Astrocyte (in vitro differentiated cells and primary cell): ENCODE results near the gene CACNA1E.

ENCODE experiments used
- EZH2 ChIP-seq: IDR thresholded peaks from 2 replicates; pipeline ENCODE4 v1.6.1; 2012; ENCODE audit warnings: mild to moderate bottlenecking, low read length, inconsistent platforms; ENCODE audit not compliant: insufficient read depth
- TF ChIP-seq, protein P1 (sequence below): IDR thresholded peaks from 2 replicates; pipeline ENCODE4 v1.5.1; 2011; ENCODE audit warnings: low read depth, mild to moderate bottlenecking, inconsistent platforms, low read length, moderate library complexity; ENCODE audit not compliant: insufficient read depth

DNA sequence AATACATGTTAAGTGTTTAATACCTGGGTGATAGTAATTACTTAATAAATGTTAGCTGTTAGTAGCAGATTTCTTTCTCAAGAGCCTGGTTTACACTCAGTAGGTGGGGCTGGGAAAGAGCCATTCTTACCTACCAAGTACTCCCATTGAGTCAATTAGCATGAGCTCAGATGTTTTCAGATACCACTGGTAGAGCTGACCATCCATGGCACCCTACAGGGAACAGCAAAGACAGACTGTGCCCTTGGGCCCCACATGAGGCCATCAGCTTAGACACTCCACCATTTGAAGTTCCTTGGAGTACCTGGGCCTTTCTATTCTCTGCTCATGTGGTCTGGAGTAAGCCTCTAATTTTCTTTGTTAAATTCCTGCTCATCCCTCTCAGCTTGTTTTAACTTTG is 179.3 kb downstream of the CACNA1E start:
- TF ChIP-seq, protein P1, sequence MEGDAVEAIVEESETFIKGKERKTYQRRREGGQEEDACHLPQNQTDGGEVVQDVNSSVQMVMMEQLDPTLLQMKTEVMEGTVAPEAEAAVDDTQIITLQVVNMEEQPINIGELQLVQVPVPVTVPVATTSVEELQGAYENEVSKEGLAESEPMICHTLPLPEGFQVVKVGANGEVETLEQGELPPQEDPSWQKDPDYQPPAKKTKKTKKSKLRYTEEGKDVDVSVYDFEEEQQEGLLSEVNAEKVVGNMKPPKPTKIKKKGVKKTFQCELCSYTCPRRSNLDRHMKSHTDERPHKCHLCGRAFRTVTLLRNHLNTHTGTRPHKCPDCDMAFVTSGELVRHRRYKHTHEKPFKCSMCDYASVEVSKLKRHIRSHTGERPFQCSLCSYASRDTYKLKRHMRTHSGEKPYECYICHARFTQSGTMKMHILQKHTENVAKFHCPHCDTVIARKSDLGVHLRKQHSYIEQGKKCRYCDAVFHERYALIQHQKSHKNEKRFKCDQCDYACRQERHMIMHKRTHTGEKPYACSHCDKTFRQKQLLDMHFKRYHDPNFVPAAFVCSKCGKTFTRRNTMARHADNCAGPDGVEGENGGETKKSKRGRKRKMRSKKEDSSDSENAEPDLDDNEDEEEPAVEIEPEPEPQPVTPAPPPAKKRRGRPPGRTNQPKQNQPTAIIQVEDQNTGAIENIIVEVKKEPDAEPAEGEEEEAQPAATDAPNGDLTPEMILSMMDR = no peak
- TF ChIP-seq EZH2 = no peak
